Ishikawa (cell line): ENCODE results near the gene LSAMP.

Experiments used
- CEBPB ChIP-seq: IDR thresholded peaks from 2 replicates; pipeline ENCODE4 v1.6.1; 2012
- CREB1 ChIP-seq: IDR thresholded peaks from 2 replicates; pipeline ENCODE4 v1.6.1; 2012; ENCODE audit warnings: low read depth
- EGR1 ChIP-seq: IDR thresholded peaks from 2 replicates; pipeline ENCODE4 v1.6.1; 2012
- EP300 ChIP-seq: IDR thresholded peaks from 2 replicates; pipeline ENCODE4 v1.6.1; 2012; ENCODE audit warnings: borderline replicate concordance
- FOXM1 ChIP-seq: IDR thresholded peaks from 2 replicates; pipeline ENCODE4 v1.6.1; 2012; ENCODE audit warnings: low read depth, borderline replicate concordance
- NFIC ChIP-seq: IDR thresholded peaks from 2 replicates; pipeline ENCODE4 v1.6.1; 2012
- RAD21 ChIP-seq: IDR thresholded peaks from 2 replicates; pipeline ENCODE4 v1.6.1; 2012; ENCODE audit warnings: low read depth
- TAF1 ChIP-seq: IDR thresholded peaks from 2 replicates; pipeline ENCODE4 v1.6.1; 2012; ENCODE audit warnings: low read depth, mild to moderate bottlenecking
- TCF12 ChIP-seq: IDR thresholded peaks from 2 replicates; pipeline ENCODE4 v1.6.1; 2012; ENCODE audit warnings: low read depth
- TEAD4 ChIP-seq: IDR thresholded peaks from 2 replicates; pipeline ENCODE4 v1.6.1; 2012
- YY1 ChIP-seq: IDR thresholded peaks from 2 replicates; pipeline ENCODE4 v1.6.1; 2012; ENCODE audit warnings: low read depth
- ZBTB7A ChIP-seq: IDR thresholded peaks from 2 replicates; pipeline ENCODE4 v1.6.1; 2012; ENCODE audit warnings: low read depth
- TF ChIP-seq, protein P1 (sequence below): IDR thresholded peaks from 2 replicates; pipeline ENCODE4 v1.6.1; 2012; ENCODE audit warnings: low read depth, mild to moderate bottlenecking
- TF ChIP-seq, protein P2 (sequence below): IDR thresholded peaks from 2 replicates; pipeline ENCODE4 v1.6.1; 2012
- TF ChIP-seq, protein P3 (sequence below): IDR thresholded peaks from 2 replicates; pipeline ENCODE4 v1.6.1; 2012

Gene LSAMP

DNA sequence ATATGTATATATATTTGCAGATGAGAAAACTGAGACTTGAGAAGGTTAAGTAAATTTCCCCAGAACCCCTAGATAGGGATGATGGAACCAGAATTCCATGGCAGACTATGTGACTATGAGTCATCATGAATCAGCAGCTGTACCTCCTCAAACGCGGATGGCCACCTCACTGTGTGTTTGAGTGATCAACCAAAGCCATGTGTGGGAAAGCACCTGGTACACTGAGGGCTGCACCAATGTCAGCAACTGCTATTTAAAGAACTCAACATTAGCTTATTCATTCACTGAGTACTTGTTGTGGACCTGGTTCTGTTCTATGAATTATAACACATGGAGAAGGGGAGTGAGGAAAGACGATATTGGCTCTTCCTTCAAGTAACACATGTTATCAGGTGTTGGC lies 445.0 kb downstream of the LSAMP start:
- TF ChIP-seq CEBPB: no peak
- no peak for TF ChIP-seq ZBTB7A
- no peak for TF ChIP-seq RAD21
- no peak for TF ChIP-seq CREB1
- TF ChIP-seq TEAD4: peak; percentile 50; the same call in 1 of the 2 replicates
- TF ChIP-seq, protein P1, sequence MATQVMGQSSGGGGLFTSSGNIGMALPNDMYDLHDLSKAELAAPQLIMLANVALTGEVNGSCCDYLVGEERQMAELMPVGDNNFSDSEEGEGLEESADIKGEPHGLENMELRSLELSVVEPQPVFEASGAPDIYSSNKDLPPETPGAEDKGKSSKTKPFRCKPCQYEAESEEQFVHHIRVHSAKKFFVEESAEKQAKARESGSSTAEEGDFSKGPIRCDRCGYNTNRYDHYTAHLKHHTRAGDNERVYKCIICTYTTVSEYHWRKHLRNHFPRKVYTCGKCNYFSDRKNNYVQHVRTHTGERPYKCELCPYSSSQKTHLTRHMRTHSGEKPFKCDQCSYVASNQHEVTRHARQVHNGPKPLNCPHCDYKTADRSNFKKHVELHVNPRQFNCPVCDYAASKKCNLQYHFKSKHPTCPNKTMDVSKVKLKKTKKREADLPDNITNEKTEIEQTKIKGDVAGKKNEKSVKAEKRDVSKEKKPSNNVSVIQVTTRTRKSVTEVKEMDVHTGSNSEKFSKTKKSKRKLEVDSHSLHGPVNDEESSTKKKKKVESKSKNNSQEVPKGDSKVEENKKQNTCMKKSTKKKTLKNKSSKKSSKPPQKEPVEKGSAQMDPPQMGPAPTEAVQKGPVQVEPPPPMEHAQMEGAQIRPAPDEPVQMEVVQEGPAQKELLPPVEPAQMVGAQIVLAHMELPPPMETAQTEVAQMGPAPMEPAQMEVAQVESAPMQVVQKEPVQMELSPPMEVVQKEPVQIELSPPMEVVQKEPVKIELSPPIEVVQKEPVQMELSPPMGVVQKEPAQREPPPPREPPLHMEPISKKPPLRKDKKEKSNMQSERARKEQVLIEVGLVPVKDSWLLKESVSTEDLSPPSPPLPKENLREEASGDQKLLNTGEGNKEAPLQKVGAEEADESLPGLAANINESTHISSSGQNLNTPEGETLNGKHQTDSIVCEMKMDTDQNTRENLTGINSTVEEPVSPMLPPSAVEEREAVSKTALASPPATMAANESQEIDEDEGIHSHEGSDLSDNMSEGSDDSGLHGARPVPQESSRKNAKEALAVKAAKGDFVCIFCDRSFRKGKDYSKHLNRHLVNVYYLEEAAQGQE: no peak
- TF ChIP-seq, protein P2, sequence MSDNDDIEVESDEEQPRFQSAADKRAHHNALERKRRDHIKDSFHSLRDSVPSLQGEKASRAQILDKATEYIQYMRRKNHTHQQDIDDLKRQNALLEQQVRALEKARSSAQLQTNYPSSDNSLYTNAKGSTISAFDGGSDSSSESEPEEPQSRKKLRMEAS: no peak
- no peak for TF ChIP-seq FOXM1
- TF ChIP-seq, protein P3, sequence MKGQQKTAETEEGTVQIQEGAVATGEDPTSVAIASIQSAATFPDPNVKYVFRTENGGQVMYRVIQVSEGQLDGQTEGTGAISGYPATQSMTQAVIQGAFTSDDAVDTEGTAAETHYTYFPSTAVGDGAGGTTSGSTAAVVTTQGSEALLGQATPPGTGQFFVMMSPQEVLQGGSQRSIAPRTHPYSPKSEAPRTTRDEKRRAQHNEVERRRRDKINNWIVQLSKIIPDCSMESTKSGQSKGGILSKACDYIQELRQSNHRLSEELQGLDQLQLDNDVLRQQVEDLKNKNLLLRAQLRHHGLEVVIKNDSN: no peak
- no peak for TF ChIP-seq NFIC
- no peak for TF ChIP-seq TAF1
- TF ChIP-seq YY1: no peak
- TF ChIP-seq EGR1: no peak
- TF ChIP-seq EP300: peak; percentile 24; the same call in 1 of the 2 replicates

DNA sequence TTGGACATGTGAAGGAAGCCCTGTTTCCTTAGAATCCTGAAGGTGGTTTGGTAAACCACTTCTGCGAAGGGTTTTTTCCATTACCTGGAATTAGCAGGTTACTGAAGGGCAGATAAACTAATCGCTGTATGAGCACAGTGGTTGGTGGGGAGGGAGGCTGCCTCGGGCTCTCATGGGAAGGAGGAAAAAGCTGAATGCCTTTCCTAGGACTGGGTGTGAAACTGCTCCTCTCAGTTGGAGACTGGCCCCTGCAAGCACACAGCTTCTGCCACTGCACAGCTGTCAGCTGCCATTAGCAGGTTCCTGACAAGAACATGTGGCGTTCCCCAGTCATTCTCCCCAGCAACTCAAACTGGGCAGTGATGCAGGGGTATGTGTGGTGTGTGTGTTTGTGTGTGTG lies 445.7 kb downstream of the LSAMP start:
- TF ChIP-seq, protein P3: no peak

DNA sequence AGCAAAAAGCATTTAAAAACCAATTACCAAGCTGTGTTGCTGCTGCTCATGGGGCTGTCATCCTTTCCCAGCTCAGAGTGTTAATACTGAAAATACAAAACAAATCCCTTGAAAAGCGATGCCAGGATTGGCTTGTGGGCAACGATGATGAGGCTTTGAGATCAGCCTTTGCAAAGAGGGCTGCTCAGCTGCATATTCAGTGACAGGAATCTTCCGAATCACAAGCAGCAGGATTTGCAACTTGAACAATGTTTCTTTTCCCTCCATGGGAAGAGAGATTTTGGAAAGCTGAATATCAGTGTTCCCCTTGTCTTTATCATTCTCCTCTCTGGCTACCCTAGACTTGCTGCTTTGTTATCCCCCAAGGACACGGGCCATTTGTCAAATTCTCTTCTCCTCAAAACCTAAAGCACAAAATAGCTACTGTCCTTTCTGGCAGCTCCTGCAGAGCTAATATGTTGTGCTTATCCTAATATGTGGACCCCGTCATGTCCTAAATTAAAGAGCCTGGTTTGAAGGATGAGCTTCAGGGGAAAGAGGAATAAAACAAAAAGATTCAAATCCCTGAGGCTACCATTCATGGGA lies 446.2 kb downstream of the LSAMP start:
- TF ChIP-seq FOXM1: no peak
- no peak for TF ChIP-seq EP300
- no peak for TF ChIP-seq CREB1
- TF ChIP-seq, protein P2: no peak
- no peak for TF ChIP-seq CEBPB
- no peak for TF ChIP-seq RAD21
- no peak for TF ChIP-seq EGR1
- no peak for TF ChIP-seq NFIC
- TF ChIP-seq TEAD4: no peak
- TF ChIP-seq TCF12: no peak
- TF ChIP-seq, protein P3: no peak
- no peak for TF ChIP-seq YY1
- no peak for TF ChIP-seq ZBTB7A
- TF ChIP-seq, protein P1: no peak

DNA sequence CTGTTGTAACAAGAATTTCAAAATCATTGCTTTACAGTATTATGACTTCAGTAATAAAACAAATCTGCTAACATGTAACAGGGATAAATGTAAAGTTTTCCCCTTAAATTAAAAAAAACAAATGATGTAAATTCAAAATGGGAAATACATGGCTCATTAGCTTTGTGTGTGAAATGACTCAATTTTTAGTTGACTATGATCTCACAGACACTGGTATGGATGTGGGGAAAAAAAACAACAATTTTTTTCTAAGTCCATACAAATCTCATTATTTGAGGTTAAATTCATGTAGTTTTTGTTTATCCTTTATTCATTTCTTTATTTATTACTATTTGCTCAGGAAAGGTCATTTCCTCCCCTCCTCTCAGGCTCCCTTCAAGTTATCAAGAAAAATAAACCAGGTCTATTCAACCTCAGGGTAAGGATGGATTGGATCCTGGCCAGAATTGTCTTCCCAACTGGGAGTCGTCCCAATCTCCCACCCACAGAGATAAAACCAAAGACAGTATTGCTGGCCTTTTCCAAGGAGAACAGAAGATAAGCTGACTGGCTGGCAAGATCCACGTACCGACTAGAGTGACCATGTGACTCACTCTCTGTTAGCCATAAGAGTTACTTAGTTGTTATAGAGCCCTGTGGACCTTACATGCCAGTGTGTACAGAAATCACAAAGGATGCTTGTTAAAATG lies 448.7 kb downstream of the LSAMP start:
- TF ChIP-seq YY1 (no peak), FOXM1 (no peak), TEAD4 (no peak), TAF1 (no peak), ZBTB7A (no peak), NFIC (no peak)
- TF ChIP-seq, protein P3: no peak

DNA sequence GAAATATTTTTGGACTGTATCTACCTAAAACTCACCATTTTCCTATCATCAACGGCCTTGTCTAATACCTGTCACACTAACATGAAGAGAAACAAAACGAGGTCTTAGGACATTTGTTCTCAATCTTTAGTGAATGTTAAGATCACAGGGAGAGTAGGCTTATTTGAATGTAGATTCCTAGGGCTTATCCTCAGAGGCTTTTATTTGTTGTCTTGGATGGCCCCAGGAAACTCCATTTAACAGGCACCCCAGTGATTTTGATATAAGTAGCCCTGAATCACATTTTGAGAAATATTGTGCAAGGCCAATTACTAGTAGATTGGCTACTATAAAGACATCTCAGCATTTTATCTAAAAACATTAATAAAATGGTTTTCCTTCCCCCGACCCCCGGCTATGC lies 454.6 kb downstream of the LSAMP start:
- TF ChIP-seq TCF12 (no peak), CEBPB (no peak), TAF1 (no peak), EP300 (no peak), CREB1 (no peak), RAD21 (no peak), YY1 (no peak), ZBTB7A (no peak), TEAD4 (no peak), EGR1 (no peak), NFIC (no peak), FOXM1 (no peak)
- TF ChIP-seq, protein P2: no peak
- TF ChIP-seq, protein P3: no peak
